ENCODE measurements around the gene FOXP1. TPM values are rescaled to one million over a fixed set of nuclear protein-coding genes. Genes with fewer than 3 reads are reported as not detected.

The FOXP1 gene
- polyA plus RNA-seq, 1 donor (not counting 4 experiments of a cell fraction or from before 2014, with no cell fraction given) = 14.6 TPM

GRCh38 chr3:71461749-71462483 is 121.6 kb downstream of the FOXP1 start:
- H3K4me2 ChIP-seq (ENCODE audit: control insufficient read depth, extremely low read depth, insufficient read depth, low read depth, low read length) = peak overlapping the region; percentile 20
- FAIRE-seq (peak; percentile 67), DNase-seq (ENCODE audit: low read depth, low spot score) (no peak)

GRCh38 chr3:71461114-71461513 is 122.4 kb downstream of the FOXP1 start:
- TF ChIP-seq EZH2 (IDR thresholded peaks at IDR 0.05; ENCODE audit: low read length) (no peak), CTCF (optimal IDR thresholded peaks at IDR 0.05 in 1 of 3, IDR thresholded peaks at IDR 0.05 in 1 of 3, conservative IDR thresholded peaks at IDR 0.05 in 1 of 3; ENCODE audit: extremely low read depth in 1 of 3, insufficient read depth in 2 of 3, low read length in 3 of 3) (no peak)
- peaks cover 13% of the 10 kb centered on the region for H3K4me1 ChIP-seq (ENCODE audit: control insufficient read depth, extremely low read depth, insufficient read depth, low read length)
- H3K4me2 ChIP-seq (ENCODE audit: control insufficient read depth, extremely low read depth, insufficient read depth, low read depth, low read length) = no peak overlapping the region
- FAIRE-seq (no peak), DNase-seq (ENCODE audit: low read depth, low spot score) (no peak)
- H4K20me1 ChIP-seq (ENCODE audit: control insufficient read depth, extremely low read depth, insufficient read depth, low read length) = no peaks in the 10 kb centered on the region
- no peaks in the 10 kb centered on the region for H3K9me1 ChIP-seq (ENCODE audit: control insufficient read depth, extremely low read depth, insufficient read depth, low read length)
- no peak overlapping the region for H3K4me3 ChIP-seq (ENCODE audit: control insufficient read depth in 2 of 3, extremely low read depth in 1 of 3, insufficient read depth in 2 of 3, low read depth in 1 of 3, low read length in 3 of 3)
- H3K9ac ChIP-seq (ENCODE audit: control insufficient read depth, extremely low read depth, insufficient read depth, low read length) = no peak overlapping the region
- no peaks in the 10 kb centered on the region for H3K9me3 ChIP-seq (ENCODE audit: control insufficient read depth, low read depth, low read length)
- no peak overlapping the region for H2AFZ ChIP-seq (ENCODE audit: control insufficient read depth, low read length)
- dilution Hi-C loops (cut with MboI; ENCODE audit: extremely low pct_ligation_motif_present, low sequenced_read_pairs) = no loop called here
- no peak overlapping the region for H3K27ac ChIP-seq (ENCODE audit: control insufficient read depth, insufficient read depth, low read length)
- no peaks in the 10 kb centered on the region for H3K27me3 ChIP-seq (ENCODE audit: control insufficient read depth, extremely low read depth, insufficient read depth, low read length)
- no peaks in the 10 kb centered on the region for H3K36me3 ChIP-seq (ENCODE audit: control insufficient read depth in 2 of 2, extremely low read depth in 1 of 2, insufficient read depth in 2 of 2, low read length in 2 of 2)
- no peaks in the 10 kb centered on the region for H3K79me2 ChIP-seq (ENCODE audit: control insufficient read depth, insufficient read depth, low read length)

More at GRCh38 chr3:71461749-71462483, 121.6 kb downstream of the FOXP1 start:
- Histone ChIP-seq H3K9ac (ENCODE audit: control insufficient read depth, extremely low read depth, insufficient read depth, low read length) (no peak overlapping the region), H3K4me3 (ENCODE audit: control insufficient read depth in 2 of 3, extremely low read depth in 1 of 3, insufficient read depth in 2 of 3, low read depth in 1 of 3, low read length in 3 of 3) (no peak overlapping the region), H3K79me2 (ENCODE audit: control insufficient read depth, insufficient read depth, low read length) (no peaks in the 10 kb centered on the region), H4K20me1 (ENCODE audit: control insufficient read depth, extremely low read depth, insufficient read depth, low read length) (no peaks in the 10 kb centered on the region), H3K4me1 (ENCODE audit: control insufficient read depth, extremely low read depth, insufficient read depth, low read length) (peaks cover 16% of the 10 kb centered on the region), H2AFZ (ENCODE audit: control insufficient read depth, low read length) (peak overlapping the region; percentile 4), H3K27ac (ENCODE audit: control insufficient read depth, insufficient read depth, low read length) (peak overlapping the region; percentile 44), H3K27me3 (ENCODE audit: control insufficient read depth, extremely low read depth, insufficient read depth, low read length) (no peaks in the 10 kb centered on the region), H3K9me3 (ENCODE audit: control insufficient read depth, low read depth, low read length) (no peaks in the 10 kb centered on the region), H3K9me1 (ENCODE audit: control insufficient read depth, extremely low read depth, insufficient read depth, low read length) (no peaks in the 10 kb centered on the region), H3K36me3 (ENCODE audit: control insufficient read depth in 2 of 2, extremely low read depth in 1 of 2, insufficient read depth in 2 of 2, low read length in 2 of 2) (no peaks in the 10 kb centered on the region)
- dilution Hi-C loops (cut with MboI; ENCODE audit: extremely low pct_ligation_motif_present, low sequenced_read_pairs) = no loop called here
- no peak for TF ChIP-seq EZH2 (IDR thresholded peaks at IDR 0.05; ENCODE audit: low read length)
- no peak for TF ChIP-seq CTCF (optimal IDR thresholded peaks at IDR 0.05 in 1 of 3, IDR thresholded peaks at IDR 0.05 in 1 of 3, conservative IDR thresholded peaks at IDR 0.05 in 1 of 3; ENCODE audit: extremely low read depth in 1 of 3, insufficient read depth in 2 of 3, low read length in 3 of 3)

Measured in keratinocyte (primary cell).